ENCODE data around the gene PPP1R3A.

DNA sequence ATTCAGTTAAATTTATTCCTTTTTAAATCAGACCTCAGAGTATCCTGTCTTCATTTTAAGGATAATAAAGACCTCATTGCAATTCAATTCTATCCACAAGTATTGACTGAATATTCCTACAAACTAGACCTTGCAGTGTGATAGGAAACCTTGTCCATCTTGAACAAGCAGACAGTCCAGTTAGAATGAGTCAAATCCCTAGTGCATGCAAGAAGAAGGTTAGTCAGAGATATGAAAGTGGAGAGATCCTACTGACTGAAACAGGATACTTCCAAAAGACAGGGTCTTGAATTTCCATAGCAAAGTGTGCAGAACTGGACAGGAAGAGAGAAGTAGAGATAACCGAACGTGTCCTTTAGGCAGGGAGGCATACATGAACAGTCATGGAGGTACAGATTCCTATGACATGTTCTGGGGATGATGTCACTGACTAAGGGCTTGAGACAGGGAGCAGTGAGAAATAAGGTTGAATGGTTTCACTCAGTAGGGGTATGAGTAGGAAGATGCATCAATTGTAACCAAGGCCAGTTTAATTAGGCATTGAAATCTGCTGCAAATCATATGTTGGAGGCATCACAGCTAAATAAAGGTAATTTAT is 45.2 kb downstream of the PPP1R3A start:
- no peak for TF ChIP-seq EP300 (IDR thresholded peaks at IDR 0.05)
- TF ChIP-seq, protein P1, sequence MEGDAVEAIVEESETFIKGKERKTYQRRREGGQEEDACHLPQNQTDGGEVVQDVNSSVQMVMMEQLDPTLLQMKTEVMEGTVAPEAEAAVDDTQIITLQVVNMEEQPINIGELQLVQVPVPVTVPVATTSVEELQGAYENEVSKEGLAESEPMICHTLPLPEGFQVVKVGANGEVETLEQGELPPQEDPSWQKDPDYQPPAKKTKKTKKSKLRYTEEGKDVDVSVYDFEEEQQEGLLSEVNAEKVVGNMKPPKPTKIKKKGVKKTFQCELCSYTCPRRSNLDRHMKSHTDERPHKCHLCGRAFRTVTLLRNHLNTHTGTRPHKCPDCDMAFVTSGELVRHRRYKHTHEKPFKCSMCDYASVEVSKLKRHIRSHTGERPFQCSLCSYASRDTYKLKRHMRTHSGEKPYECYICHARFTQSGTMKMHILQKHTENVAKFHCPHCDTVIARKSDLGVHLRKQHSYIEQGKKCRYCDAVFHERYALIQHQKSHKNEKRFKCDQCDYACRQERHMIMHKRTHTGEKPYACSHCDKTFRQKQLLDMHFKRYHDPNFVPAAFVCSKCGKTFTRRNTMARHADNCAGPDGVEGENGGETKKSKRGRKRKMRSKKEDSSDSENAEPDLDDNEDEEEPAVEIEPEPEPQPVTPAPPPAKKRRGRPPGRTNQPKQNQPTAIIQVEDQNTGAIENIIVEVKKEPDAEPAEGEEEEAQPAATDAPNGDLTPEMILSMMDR (IDR thresholded peaks at IDR 0.05) = no peak
- no peak for TF ChIP-seq POLR2AphosphoS5 (IDR thresholded peaks at IDR 0.05)

Data from suprapubic skin (tissue), 4 donors.